Mammary epithelial cell (primary cell): Measurements from ENCODE around the gene NME7.

Experiments used
- CTCF ChIP-seq, 2 donors: IDR thresholded peaks in 1 of 2; conservative IDR thresholded peaks in 1 of 2; 2 replicates each; pipeline ENCODE4 v1.5.1; 2011 to 2012; ENCODE audit warnings: inconsistent platforms in 2 of 2, low read length in 2 of 2, mild to moderate bottlenecking in 2 of 2, control low read depth in 1 of 2, low read depth in 1 of 2; ENCODE audit not compliant: insufficient read depth in 1 of 2; ENCODE audit errors: extremely low read depth in 1 of 2
- EZH2 ChIP-seq: IDR thresholded peaks from 2 replicates; pipeline ENCODE4 v1.6.1; 2012; ENCODE audit warnings: low read length, inconsistent platforms, borderline replicate concordance

- TF ChIP-seq EZH2, result no peak
- no peak for TF ChIP-seq CTCF (conservative IDR thresholded peaks at IDR 0.05 in 1 of 2, IDR thresholded peaks at IDR 0.05 in 1 of 2; ENCODE audit: extremely low read depth in 1 of 2, insufficient read depth in 1 of 2, low read depth in 1 of 2, low read length in 2 of 2)
Observed at GRCh38 chr1:169106921-169107602, 260.5 kb downstream of the NME7 start.
